ENCODE results near the gene RBM34.

GRCh38 chr1:235112297-235113182 is 48.5 kb downstream of the RBM34 start:
- TF ChIP-seq, protein P1, sequence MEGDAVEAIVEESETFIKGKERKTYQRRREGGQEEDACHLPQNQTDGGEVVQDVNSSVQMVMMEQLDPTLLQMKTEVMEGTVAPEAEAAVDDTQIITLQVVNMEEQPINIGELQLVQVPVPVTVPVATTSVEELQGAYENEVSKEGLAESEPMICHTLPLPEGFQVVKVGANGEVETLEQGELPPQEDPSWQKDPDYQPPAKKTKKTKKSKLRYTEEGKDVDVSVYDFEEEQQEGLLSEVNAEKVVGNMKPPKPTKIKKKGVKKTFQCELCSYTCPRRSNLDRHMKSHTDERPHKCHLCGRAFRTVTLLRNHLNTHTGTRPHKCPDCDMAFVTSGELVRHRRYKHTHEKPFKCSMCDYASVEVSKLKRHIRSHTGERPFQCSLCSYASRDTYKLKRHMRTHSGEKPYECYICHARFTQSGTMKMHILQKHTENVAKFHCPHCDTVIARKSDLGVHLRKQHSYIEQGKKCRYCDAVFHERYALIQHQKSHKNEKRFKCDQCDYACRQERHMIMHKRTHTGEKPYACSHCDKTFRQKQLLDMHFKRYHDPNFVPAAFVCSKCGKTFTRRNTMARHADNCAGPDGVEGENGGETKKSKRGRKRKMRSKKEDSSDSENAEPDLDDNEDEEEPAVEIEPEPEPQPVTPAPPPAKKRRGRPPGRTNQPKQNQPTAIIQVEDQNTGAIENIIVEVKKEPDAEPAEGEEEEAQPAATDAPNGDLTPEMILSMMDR (IDR thresholded peaks at IDR 0.05; ENCODE audit: insufficient read depth, low read length), result no peak
- no peak for TF ChIP-seq GABPA (IDR thresholded peaks at IDR 0.05; ENCODE audit: low read depth)
